GM19025 (cell line): Measurements from ENCODE around the gene TRIM59.
A peak's percentile ranks its signal among the peaks of the same experiment; 100 is the strongest.

Experiments used
- ATAC-seq: cut with Tn5 transposase; IDR thresholded peaks from one replicate; pipeline ENCODE4 v1.9.1; 2021; ENCODE audit warnings: mild to moderate bottlenecking, low read depth, moderate library complexity; ENCODE audit not compliant: unreplicated experiment

TRIM59 gene, protein sequence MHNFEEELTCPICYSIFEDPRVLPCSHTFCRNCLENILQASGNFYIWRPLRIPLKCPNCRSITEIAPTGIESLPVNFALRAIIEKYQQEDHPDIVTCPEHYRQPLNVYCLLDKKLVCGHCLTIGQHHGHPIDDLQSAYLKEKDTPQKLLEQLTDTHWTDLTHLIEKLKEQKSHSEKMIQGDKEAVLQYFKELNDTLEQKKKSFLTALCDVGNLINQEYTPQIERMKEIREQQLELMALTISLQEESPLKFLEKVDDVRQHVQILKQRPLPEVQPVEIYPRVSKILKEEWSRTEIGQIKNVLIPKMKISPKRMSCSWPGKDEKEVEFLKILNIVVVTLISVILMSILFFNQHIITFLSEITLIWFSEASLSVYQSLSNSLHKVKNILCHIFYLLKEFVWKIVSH

DNA sequence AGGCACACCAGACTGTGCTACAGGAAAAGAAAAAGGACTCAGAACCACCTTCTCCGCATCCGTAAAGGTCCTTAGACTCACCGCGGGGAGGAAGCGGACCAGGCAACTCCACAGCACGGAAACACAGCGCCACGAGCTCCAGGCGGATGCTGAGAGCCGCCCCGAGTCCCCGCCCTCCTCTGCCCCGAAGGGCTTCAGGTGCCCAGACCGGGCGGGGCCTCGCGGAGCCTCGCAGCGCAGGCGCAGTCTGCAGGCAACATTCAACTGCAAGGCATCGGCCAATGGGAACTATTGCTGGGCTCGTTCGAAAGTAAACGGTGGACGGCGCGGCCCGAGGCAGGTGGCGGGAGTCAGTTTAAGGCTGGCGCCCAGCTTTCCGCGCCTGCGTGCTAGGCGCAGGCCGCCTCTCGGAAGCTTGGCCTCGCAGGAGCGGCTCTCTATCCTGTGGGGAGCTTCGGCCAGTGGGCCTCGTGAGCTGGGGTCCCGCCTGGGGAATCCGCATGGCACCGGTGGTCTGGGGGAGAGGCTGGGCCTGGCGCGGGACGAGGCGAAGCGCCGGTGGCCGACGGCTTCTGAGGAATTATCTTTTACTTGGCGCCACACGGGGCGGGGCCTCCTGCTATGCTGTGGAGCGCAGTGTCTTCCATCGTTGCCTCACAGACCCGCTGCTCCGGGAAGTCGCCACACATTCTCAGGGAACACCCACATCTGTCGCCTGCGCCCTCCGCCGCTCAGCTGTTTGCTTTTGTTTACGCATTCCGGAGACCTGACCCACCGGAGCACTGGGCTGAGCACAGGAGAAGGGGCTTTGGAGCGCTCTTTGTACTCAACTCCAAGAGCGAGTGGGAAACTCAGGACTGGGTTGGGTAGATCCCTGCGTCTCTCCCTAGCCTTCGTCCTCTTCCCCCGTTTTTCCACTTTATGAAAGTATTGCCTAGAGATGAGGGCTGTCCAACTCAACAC lies at the start of gene TRIM59:
TSS of gene TRIM59 (minus strand) at position 151 of the 963 bp plus-strand sequence. CDS start 10,603 bp downstream, outside the sequence.
- peak; percentile 95 for ATAC-seq

DNA sequence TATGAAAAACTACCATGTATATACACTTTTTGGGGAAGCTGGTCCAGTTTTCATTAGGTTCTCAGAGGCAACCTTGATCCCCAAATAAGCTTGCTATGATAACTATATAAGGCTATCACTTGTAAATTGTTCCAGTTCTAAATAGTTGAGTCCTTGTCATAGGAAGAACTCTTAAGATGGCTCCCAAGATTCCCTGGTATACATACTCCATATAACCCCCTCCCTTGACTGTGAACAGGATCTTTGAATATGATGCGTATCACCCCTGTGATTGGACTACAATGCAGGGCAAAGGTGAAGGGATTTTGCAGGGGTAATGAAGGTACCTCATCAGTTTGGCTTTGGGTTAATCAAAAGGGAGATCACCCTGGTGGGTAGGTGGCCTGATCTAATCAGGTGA lies 48.6 kb upstream of the TRIM59 start:
- ATAC-seq = no peak

DNA sequence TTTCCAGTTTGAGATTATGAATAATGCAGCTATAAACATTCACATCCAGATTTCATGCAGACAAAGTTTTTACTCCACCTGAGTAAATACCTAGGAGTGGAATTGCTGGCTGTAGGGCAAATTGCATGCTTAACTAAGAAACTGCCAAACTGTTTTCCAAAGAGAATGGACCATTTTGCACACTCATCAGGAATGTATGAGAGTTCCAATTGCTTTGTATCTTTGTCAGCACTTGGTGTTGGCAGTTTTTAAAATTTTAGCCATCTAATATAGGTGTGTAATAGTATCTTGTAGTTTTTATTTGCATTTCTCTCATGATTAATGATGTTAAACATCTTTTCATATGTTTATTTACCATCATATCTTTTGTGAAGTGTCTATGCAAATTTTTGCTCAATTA lies 40.6 kb upstream of the TRIM59 start:
- no peak for ATAC-seq

DNA sequence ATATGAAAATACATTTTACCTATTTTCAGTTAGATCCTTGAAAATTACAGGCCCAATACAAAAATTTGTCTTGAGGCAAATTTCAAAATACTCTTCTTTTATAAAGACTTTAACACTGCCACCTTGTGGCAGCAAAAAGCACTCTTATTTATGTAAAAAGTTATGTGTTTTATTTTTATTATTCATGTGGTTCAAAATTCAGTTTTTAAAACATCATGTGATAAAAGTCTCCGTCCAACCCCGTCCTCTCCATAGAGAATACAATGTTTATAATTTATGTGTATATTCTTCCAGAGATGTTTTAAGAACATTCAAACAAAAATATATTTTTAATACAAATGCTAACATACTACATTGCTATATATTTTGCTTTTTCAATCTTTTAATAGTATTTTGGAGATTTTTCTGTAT lies 36.9 kb upstream of the TRIM59 start:
- no peak for ATAC-seq

DNA sequence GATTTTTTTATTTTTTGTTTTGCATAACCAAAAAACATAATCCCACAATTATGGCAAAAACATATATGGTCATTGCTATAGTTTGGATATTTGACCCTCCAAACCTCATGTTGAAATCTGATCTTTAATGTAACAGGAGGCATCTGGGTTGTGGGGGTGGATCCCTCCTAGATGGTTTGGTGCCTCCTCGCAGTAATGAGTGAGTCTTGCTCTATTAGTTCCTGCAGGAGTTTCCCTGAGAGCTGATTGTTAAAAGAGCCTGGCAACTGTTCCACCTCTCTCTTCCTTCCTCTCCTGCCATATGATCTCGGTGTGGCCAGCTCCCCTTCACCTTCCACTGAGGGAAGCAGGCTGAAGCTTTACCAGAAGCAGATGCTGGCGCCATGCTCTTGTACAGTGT lies 33.2 kb upstream of the TRIM59 start:
- ATAC-seq = no peak

DNA sequence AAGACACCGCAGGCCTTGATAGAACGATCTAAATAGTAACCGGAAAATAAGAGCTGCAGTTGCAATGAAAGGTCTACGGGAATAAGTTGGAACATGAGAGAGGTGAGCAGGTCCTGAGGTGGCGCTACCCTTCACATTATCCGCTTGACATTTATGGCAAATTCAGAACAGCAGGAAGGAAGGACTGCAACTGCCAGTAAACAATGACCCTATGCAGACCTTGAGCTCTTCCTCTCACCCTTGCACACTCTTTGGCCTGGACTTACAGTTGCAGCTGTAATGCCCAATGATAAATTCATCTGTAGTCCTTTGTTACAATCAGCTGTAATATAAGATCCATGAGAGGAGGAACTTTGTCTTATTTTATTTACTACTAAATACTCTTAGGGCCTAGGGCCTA lies 32.3 kb upstream of the TRIM59 start:
- no peak for ATAC-seq

DNA sequence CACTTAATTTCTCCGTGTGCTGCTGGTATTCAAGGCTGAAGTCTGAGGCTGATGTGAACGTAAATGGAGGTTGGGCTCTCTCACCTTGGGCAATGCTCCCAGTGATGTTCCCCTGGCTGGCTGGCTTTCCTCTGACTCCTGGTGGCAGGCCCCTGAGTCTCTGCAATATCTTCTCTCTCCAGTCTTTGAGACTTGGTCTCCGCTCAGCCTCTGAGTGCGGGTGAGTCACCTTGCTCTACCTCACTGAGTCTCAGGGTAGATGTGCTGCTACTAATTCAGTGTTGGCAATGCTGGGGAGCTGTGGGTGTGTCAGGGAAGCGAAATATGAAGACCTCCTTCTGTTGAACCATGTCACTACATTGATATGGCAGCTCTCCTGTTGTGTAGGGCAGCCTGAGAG lies 31.3 kb upstream of the TRIM59 start:
- no peak for ATAC-seq

DNA sequence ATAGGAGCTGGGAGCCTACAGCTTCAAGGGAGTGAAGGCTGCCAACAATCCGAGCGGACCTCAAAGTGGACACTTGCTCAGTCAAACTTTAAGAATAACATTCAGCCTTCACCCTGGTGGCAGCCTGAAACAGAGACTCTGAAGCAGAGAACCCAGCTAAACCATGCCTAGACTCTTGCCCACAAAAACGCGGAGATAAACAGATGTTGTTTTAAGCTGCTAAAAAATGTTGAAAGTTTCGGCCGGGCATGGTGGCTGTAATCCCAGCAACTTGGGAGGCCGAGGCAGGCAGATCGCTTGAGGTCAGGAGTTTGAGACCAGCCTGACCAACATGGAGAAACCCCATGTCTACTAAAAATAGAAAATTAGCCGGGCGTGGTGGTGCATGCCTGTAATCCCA lies 29.8 kb upstream of the TRIM59 start:
- no peak for ATAC-seq

DNA sequence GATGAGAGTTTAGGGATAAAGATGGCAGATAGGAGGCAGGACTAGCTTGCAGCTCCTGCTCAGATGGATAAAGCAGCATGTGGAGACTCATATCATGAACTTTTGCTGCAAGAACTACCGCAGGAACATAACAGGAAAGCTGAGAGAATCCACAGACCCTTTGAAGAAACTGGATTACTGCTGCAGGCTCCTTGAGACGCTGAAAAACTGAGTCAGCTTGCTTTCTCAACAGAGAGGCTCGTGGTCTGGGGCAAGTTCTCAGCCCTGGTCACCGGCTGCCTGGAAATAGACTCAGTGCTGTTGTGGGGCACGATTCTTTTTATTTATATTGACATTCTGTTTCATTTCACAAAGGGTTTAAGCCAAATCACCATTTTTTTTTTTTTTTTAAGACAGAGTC lies 28.8 kb upstream of the TRIM59 start:
- ATAC-seq = no peak

DNA sequence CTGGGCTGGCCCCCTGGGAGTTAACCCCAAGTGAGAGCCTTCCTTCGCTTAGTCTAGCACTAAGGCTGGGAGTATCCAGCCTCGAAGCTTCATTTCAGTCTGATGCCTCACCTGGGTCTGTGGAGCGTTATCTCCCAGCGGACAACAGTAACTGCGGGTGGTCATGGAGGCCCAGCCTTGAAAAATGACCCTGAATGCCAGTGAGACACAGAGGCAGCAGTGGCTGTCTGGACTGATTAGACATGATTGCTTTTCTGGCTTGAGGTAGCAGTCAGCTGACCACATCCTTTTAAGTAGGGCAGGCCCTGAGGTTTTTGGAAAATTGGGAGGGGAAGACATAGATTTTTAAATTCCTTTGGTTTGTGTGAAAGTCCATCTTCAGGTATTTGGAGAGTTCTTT lies 28.2 kb upstream of the TRIM59 start:
- ATAC-seq = no peak

DNA sequence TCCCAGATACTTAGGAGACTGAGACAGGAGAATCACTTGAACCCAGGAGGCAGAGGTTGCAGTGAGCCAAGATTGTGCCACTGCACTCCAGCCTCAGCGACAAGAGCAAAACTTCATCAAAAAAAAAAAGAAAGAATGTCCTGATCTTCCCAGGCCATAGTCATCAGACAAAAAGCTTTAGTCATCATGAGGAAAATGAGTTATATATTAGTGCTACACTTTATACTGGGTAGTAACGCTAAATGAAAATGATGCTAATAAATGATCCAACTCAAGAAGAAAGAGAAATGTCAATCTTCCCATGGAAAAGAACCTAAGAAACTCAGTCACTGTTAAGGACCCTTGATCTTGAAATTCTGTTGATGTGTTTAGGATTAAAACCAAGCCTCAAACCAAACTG lies 26.3 kb upstream of the TRIM59 start:
- no peak for ATAC-seq

DNA sequence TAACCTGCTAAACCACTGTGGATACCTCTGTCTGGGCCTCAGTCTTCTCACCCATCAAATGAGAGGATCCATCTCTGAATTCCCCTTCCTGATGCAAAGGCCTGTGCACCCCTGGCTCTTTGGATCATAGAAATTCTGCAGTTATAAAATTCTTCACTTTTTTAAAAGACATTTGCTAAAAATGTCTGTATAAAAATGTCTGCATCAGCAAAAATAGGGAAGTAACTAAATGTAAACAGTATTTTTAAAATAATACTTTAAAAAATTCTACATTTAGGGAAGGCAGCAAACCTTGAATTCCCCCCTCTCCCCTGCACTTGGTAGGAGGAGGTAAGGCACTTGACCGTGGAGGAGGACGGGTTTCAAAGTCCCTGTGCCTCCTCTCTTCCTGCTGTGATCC lies 25.6 kb upstream of the TRIM59 start:
- ATAC-seq = no peak

DNA sequence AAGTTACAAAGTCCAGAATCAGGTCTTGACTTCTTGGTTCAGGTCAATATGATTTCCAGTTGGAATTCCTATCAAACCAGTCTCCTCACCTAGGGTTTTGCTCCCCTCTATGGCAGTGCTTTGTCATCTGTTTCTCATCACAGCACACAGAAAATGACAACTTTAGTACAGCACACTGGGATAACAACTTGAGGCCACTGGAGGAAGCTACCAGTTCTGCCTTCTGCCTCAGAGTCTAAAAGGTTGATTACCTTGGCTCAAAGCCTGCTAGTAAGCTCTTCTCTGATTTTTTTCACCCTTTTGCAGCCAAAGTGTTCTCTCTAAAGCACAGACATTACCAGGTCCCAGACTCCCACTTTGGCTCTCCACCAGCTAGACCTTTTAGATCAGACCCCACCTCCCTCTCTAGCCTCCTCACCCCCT lies 24.8 kb upstream of the TRIM59 start:
- no peak for ATAC-seq

DNA sequence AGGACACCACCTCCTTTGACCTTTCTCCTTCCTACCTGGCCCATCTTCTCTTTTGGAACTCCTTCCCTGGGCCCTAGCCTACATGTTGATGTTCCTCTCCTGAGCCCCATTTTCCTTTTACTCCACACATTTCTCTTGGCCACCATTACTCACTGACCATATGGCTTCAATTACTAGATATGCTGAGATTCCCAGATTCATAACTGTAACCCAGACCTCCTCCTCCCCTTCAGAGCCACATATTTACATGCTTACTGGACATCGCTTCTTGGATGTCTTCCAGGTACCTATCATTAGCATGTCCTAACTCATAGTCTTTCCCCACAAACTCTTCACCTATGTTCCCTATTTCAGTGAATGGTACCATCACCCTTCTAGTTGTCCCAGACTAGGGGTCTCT lies 24.4 kb upstream of the TRIM59 start:
- ATAC-seq = no peak

DNA sequence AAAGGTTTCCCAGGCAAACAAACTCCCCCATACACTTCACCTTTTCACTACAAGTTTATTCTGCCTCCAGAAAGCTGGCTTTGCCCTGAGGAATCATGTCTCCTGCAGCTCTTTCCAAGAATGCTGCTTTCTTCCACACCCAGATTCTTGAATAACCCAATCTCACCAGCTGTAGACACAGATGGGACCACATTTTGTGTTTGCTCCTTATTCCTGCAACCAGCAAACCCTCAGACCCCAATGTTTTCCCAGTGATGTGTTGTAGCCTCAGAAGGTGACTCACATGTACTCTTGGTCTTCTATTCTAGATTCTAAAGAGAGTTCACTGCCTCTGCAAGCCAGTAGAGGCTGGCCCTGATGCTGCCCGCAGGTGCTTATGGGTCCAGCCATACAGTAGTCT lies 23.6 kb upstream of the TRIM59 start:
- no peak for ATAC-seq

DNA sequence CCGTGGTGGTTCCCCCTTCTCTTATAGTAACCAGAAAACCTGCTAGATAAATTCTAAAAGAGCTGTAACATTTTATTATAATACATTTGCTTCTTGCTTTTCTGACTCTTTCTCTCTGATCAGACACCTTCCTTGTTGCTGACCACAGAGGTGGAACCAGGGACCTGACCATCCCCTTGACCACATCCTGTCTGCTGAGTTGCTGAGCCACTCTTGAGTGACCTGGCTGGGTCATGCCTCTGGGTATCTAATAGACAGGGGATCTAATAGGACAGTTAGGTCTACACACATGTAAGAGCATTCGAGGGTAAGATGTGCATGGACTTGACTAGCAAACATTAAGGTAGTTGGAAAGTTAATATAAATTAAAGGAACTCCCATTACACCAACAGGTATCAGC lies 22.8 kb upstream of the TRIM59 start:
- no peak for ATAC-seq

DNA sequence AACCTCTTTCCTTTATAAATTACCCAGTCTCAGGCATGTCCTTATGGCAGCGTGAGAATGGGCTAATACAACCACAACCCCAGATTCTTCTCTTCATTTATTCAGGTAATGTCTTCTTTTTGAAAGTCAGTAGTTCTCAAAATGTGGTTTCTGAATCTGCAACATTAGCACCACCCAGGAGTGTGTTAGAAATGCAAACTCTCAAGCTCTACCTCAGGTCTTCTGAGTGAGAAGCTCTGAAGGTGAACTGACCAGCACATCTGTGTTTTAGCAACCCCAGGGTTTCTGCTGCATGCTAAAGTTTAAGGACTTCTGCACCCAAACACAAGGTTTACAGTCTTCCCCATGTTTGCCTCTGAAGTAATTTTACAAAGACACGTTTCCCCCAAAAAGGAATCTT lies 22.3 kb upstream of the TRIM59 start:
- no peak for ATAC-seq

DNA sequence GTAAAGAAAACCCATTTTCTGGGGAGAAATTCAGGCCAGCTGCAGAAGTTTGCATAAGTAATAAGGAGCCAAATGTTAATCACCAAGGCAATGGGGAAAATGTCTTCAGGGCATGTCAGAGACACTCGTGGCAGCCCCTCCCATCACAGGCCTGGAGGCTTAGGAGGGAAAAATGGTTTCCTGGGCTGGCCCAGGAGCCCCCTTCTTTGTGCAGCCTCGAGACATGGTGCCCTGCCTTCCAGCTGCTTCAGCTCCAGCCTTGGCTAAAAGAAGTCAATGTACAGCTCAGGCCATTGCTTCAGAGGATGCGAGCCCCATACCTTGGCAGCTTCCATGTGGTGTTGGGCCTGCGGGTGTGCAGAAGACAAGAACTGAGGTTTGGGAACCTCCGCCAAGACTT lies 20.6 kb upstream of the TRIM59 start:
- ATAC-seq = no peak

DNA sequence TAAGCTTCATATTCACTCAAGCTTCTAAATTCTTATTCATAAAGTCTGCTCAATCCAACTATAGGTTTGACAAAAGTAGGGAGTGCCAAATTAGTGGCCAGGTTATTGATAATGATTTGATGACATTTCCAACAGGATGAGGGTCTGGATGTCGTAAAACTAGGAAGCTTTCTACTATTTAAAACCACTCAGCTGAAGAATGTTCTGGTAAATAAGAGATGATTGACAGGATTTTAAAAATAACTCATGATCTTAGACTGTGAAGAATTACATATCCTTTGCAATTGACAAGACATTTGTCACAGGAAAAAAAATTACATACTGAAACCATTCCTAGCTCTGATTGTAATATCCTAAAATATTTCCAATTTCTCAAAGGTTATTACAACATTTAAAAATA lies 15.4 kb upstream of the TRIM59 start:
- no peak for ATAC-seq

DNA sequence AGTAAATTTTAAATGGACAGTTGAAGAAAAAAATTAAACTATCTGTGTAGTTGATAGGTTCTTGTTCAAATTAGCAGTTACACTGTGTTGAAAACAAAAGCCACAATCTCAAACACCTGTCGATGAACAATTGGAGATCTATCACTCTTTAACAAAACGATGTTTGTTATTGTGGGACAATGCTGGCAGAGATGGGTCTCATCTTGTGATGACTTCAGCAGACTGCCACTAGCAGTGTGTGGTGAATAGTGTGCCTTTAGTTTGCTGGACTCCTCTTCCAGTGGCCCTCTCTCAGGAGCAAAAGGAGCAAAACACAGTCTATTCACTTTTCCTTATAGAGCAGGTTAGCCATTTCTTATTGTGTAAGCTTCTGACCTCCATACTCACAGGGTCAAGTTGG lies 14.7 kb upstream of the TRIM59 start:
- ATAC-seq = no peak

DNA sequence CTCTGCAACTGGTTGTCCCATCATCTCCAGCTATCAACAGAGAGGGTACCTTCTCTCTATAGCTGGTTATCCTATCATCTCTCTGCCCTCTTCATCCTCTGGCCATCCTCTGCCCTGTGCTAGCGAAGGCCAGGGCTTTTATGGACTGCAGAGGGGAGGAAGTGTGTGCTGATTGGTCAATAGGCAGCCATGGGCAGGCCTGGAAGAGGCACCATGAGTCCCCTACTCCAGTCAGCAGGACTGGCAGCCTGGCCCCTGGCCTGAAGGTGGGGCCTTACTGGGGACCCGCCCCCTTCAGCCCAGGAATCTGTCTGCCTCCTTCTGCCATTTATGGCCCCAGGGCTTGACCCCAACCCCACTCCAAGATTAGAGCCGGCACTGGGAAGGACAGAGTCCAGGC lies 10.4 kb upstream of the TRIM59 start:
- ATAC-seq = no peak
